Astrocyte of the cerebellum (primary cell): ENCODE measurements around the gene XPR1.

Experiments
- DNase-seq: peaks from one replicate; pipeline ENCODE4 v3.0.0-alpha.2; 2011; ENCODE audit warnings: low read depth
- H3K4me3 ChIP-seq: 2 replicates; pipeline ENCODE4 v1.5.1; 2011; ENCODE audit warnings: mild to moderate bottlenecking, low read depth, low read length, moderate library complexity
- CTCF ChIP-seq: IDR thresholded peaks from 2 replicates; pipeline ENCODE4 v1.5.1; 2012; ENCODE audit warnings: low read length, low read depth, moderate library complexity, mild to moderate bottlenecking; ENCODE audit errors: missing control alignments
- in situ Hi-C: cut with HindIII; loops from 2 replicates; pipeline ENCODE4 v1.10.0; 2017; ENCODE audit warnings: low sequenced_read_pairs

XPR1 gene

GRCh38 chr1:180620581-180620980 is 11.2 kb upstream of the XPR1 start:
- no peak for DNase-seq
- in situ Hi-C loops, result no loop called here
- TF ChIP-seq CTCF, result no peak
- H3K4me3 ChIP-seq, result no peak overlapping the region

DNA sequence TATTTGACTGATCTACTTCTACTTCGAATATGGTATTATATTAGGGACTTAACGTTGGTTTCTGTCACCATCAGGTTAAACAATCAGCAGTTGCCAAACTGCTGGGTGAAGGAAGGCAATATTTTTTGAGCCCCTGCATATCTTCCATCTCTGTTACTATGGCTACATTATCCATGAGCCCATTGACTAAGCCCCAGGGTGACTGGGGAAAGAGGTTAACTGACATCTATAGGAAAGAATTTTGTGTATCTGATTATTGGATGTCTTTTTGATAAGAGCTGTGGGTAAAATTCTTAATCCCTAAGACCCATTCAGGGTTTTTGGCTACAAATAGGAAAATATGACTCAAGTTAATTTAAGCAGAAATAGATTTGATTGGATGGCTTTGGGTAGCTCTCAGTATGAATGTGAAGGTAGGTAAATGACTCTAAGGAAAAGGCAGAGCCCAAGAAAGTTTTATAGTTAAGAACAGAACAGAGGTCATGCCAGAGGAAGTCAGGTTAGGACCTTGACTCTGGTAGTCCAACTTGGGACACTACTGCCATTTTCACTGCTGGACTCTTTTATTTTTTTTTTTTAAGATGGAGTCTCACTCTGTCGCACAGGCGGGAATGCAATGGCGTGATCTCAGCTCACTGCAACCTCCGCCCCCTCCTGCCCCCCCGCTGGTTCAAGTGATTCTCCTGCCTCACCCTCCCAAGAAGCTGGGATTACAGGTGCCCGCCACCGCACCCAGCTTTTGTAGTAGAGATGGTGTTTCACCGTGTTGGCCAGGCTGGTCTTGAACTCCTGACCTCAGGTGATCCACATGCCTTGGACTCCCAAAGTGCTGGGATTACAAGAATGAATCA is 8.9 kb upstream of the XPR1 start:
- no peak for DNase-seq
- H3K4me3 ChIP-seq, result no peak overlapping the region
- no peak for TF ChIP-seq CTCF
- in situ Hi-C loops, result no loop called here

DNA sequence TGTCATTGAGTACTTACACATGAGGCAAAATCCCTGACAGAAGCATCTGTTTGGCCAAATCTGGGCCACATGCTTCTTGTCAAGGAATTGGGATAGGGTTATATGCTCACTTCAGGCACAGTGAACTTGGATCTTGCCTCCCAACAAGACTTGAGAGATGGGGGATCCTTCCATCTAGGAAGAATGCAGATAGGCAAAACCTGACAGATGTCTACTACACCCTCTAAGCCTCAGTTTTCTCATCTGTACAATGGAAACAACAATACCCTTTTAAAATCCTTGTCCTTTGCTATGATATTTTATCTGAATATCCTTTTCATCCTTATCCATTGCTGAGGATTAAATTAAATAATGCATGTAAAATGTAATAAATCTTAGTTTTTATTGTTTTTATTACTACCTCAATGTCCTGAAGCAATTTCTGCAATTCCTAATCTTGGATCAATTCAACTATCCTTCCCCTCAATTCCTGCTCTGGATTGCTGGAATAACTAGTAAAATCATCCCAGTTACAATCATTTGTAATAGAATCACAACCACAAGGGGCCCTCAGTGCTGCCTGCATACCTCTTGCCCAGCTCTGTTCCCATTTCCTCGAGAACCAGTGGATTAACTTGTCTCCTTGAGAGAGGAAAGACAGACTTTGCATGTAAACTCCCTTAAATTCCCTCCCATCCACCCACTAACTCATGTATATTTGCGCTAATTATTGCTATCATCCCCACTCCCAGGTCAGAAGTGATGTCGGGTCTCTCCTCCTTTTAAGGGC is 8.1 kb upstream of the XPR1 start:
- TF ChIP-seq CTCF, result peak; percentile 37
- H3K4me3 ChIP-seq, result no peak overlapping the region
- in situ Hi-C loops, result no loop called here
- DNase-seq, result no peak

DNA sequence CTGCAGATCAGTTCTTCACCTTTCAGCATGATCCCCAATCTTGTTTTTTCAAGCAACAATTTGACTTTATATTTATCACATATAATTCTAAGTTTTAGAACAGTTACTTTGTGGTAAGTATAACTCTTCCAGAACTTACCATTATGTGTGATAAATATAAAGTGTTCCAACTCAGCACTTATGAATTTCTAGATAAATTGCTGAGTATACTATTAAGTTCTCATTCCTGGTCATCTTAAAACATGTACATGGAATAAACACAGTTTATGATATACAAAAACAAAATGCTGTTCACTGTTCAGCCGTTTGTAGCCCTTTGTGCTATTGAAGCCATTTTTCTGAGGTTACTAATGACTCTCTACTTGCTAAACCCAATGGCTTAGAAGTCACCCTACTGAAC is 5.1 kb upstream of the XPR1 start:
- in situ Hi-C loops, result no loop called here
- no peak for DNase-seq
- TF ChIP-seq CTCF, result no peak
- no peak overlapping the region for H3K4me3 ChIP-seq

GRCh38 chr1:180627411-180627810 is 4.4 kb upstream of the XPR1 start:
- TF ChIP-seq CTCF, result no peak
- no peak overlapping the region for H3K4me3 ChIP-seq
- in situ Hi-C loops, result no loop called here
- no peak for DNase-seq

- no peak overlapping the region for H3K4me3 ChIP-seq
- no peak for DNase-seq
- in situ Hi-C loops, result no loop called here
- no peak for TF ChIP-seq CTCF
Measured at GRCh38 chr1:180628646-180629045, 3.2 kb upstream of the XPR1 start.
